ENCODE data around the gene MPL. TPM values are rescaled to one million over a fixed set of nuclear protein-coding genes. Genes with fewer than 3 reads are reported as not detected.

The MPL gene
- not detected in 2 replicates for total RNA-seq (2014; rRNA removed; shearing (Covaris generic))

- Histone ChIP-seq H3K4me1 (no peaks in the 10 kb centered on the region), H3K27ac (no peak within 1 kb of the TSS), H3K4me3 (no peak within 1 kb of the TSS), H3K36me3 (no peaks in the 10 kb centered on the region), H3K27me3 (no peaks in the 10 kb centered on the region), H3K9me3 (replicated peaks) (no peaks in the 10 kb centered on the region)
- no peak for DNase-seq
These were observed at the start of gene MPL for GRCh38 chr1:43337588-43337987. MPL (plus strand) TSS chr1:43337818; CDS start chr1:43337849, 31 bp downstream.

- no peak overlapping the region for H3K4me3 ChIP-seq
- H3K27ac ChIP-seq, result no peak overlapping the region
- no peaks in the 10 kb centered on the region for H3K36me3 ChIP-seq
- H3K27me3 ChIP-seq, result no peaks in the 10 kb centered on the region
- DNase-seq, result no peak
- H3K9me3 ChIP-seq (replicated peaks), result no peaks in the 10 kb centered on the region
- no peaks in the 10 kb centered on the region for H3K4me1 ChIP-seq
These were observed 49.4 kb upstream of the MPL start for GRCh38 chr1:43288058-43288784.

GRCh38 chr1:43288785-43289706 is 48.6 kb upstream of the MPL start:
- 0 out of 2 replicates have a peak, but pooled peaks cover under 1% of the 10 kb centered on the region for H3K4me1 ChIP-seq

GRCh38 chr1:43292216-43292615 is 45.4 kb upstream of the MPL start:
- H3K27me3 ChIP-seq, result no peaks in the 10 kb centered on the region
- no peaks in the 10 kb centered on the region for H3K36me3 ChIP-seq
- H3K9me3 ChIP-seq (replicated peaks), result no peaks in the 10 kb centered on the region
- H3K27ac ChIP-seq, result no peak overlapping the region
- peak in 1 of 2 experiments; percentile 32 for DNase-seq
- H3K4me3 ChIP-seq, result no peak overlapping the region
- peaks cover 7% of the 10 kb centered on the region; the same call in 1 of the 2 replicates for H3K4me1 ChIP-seq

More at GRCh38 chr1:43288785-43289706, 48.6 kb upstream of the MPL start:
- H3K4me3 ChIP-seq, result no peak overlapping the region
- no peaks in the 10 kb centered on the region for H3K36me3 ChIP-seq
- H3K27ac ChIP-seq, result no peak overlapping the region
- H3K27me3 ChIP-seq, result no peaks in the 10 kb centered on the region
- no peak for DNase-seq
- no peaks in the 10 kb centered on the region for H3K9me3 ChIP-seq (replicated peaks)

- no peak for DNase-seq
- no peak overlapping the region for H3K4me3 ChIP-seq
- H3K27me3 ChIP-seq, result peaks cover 3% of the 10 kb centered on the region; the same call in 1 of the 2 replicates
- H3K36me3 ChIP-seq, result no peaks in the 10 kb centered on the region
- H3K4me1 ChIP-seq, result peaks cover 7% of the 10 kb centered on the region; the same call in 1 of the 2 replicates
- no peaks in the 10 kb centered on the region for H3K9me3 ChIP-seq (replicated peaks)
- H3K27ac ChIP-seq, result no peak overlapping the region
These were observed 44.9 kb upstream of the MPL start for GRCh38 chr1:43292679-43293078.

GRCh38 chr1:43293176-43293575 is 44.4 kb upstream of the MPL start:
- Histone ChIP-seq H3K9me3 (replicated peaks) (no peaks in the 10 kb centered on the region), H3K36me3 (no peaks in the 10 kb centered on the region), H3K4me1 (peaks cover 7% of the 10 kb centered on the region; the same call in 1 of the 2 replicates), H3K4me3 (no peak overlapping the region), H3K27ac (no peak overlapping the region), H3K27me3 (peaks cover 5% of the 10 kb centered on the region; the same call in 1 of the 2 replicates)
- DNase-seq, result no peak

- no peak overlapping the region for H3K27ac ChIP-seq
These were observed 43.5 kb upstream of the MPL start for GRCh38 chr1:43293896-43294760.

GRCh38 chr1:43294761-43295160 is 42.9 kb upstream of the MPL start:
- DNase-seq, result no peak
- Histone ChIP-seq H3K27ac (no peak overlapping the region), H3K9me3 (replicated peaks) (no peaks in the 10 kb centered on the region), H3K4me3 (no peak overlapping the region), H3K4me1 (peaks cover 7% of the 10 kb centered on the region; the same call in 1 of the 2 replicates), H3K36me3 (no peaks in the 10 kb centered on the region), H3K27me3 (peaks cover 5% of the 10 kb centered on the region; the same call in 1 of the 2 replicates)

More at GRCh38 chr1:43293896-43294760, 43.5 kb upstream of the MPL start:
- H3K36me3 ChIP-seq, result no peaks in the 10 kb centered on the region
- peaks cover 5% of the 10 kb centered on the region; the same call in 1 of the 2 replicates for H3K27me3 ChIP-seq
- no peaks in the 10 kb centered on the region for H3K9me3 ChIP-seq (replicated peaks)
- no peak for DNase-seq
- H3K4me3 ChIP-seq, result no peak overlapping the region
- H3K4me1 ChIP-seq, result peaks cover 7% of the 10 kb centered on the region; the same call in 1 of the 2 replicates

GRCh38 chr1:43296207-43296606 is 41.4 kb upstream of the MPL start:
- peaks cover 5% of the 10 kb centered on the region; the same call in 1 of the 2 replicates for H3K27me3 ChIP-seq

GRCh38 chr1:43298055-43298454 is 39.6 kb upstream of the MPL start:
- H3K36me3 ChIP-seq, result no peaks in the 10 kb centered on the region
- peaks cover 9% of the 10 kb centered on the region; the same call in 1 of the 2 replicates for H3K27me3 ChIP-seq
- no peak overlapping the region for H3K27ac ChIP-seq
- no peak for DNase-seq
- peaks cover 7% of the 10 kb centered on the region; the same call in 1 of the 2 replicates for H3K4me1 ChIP-seq
- no peaks in the 10 kb centered on the region for H3K9me3 ChIP-seq (replicated peaks)
- no peak overlapping the region for H3K4me3 ChIP-seq

More at GRCh38 chr1:43296207-43296606, 41.4 kb upstream of the MPL start:
- Histone ChIP-seq H3K36me3 (no peaks in the 10 kb centered on the region), H3K9me3 (replicated peaks) (no peaks in the 10 kb centered on the region), H3K4me1 (peaks cover 7% of the 10 kb centered on the region; the same call in 1 of the 2 replicates), H3K27ac (no peak overlapping the region), H3K4me3 (no peak overlapping the region)
- DNase-seq, result no peak

- Histone ChIP-seq H3K4me3 (no peak overlapping the region), H3K9me3 (replicated peaks) (no peaks in the 10 kb centered on the region), H3K27ac (no peak overlapping the region), H3K27me3 (peaks cover 9% of the 10 kb centered on the region; the same call in 1 of the 2 replicates), H3K36me3 (no peaks in the 10 kb centered on the region), H3K4me1 (peaks cover 5% of the 10 kb centered on the region; the same call in 1 of the 2 replicates)
- DNase-seq, result no peak
These were observed 38.5 kb upstream of the MPL start for GRCh38 chr1:43299101-43299500.

- no peak for DNase-seq
- Histone ChIP-seq H3K4me3 (no peak within 1 kb of the TSS), H3K9me3 (replicated peaks) (no peaks in the 10 kb centered on the region), H3K27ac (no peak within 1 kb of the TSS), H3K27me3 (peaks cover 9% of the 10 kb centered on the region; the same call in 1 of the 2 replicates), H3K4me1 (no peaks in the 10 kb centered on the region; the same call in 1 of the 2 replicates), H3K36me3 (no peaks in the 10 kb centered on the region)
These were observed 37.1 kb upstream of the MPL start, which contains the start of gene TIE1 for GRCh38 chr1:43300378-43301094. TIE1 (plus strand) TSS chr1:43300982; CDS start chr1:43301072, 90 bp downstream.

- no peaks in the 10 kb centered on the region for H3K4me1 ChIP-seq
- no peaks in the 10 kb centered on the region for H3K36me3 ChIP-seq
- no peak overlapping the region for H3K27ac ChIP-seq
- H3K9me3 ChIP-seq (replicated peaks), result no peaks in the 10 kb centered on the region
- H3K4me3 ChIP-seq, result no peak overlapping the region
- DNase-seq, result no peak
- peaks cover 15% of the 10 kb centered on the region; the same call in 1 of the 2 replicates for H3K27me3 ChIP-seq
These were observed 35.4 kb upstream of the MPL start for GRCh38 chr1:43302201-43302600.

Measured in SJCRH30 (cell line).